Stimulated activated CD8-positive, alpha-beta memory T cell treated with anti-CD3 and anti-CD28 coated beads, Interleukin-7, amount 100 ng/mL, for 1 hour (primary cell): ENCODE results near the gene SLAMF8.

ENCODE experiments used
- DNase-seq, 2 donors: peaks; one replicate each; pipeline ENCODE4 v3.0.0-alpha.2; 2020; ENCODE audit warnings: low read depth in 2 of 2

Gene SLAMF8

GRCh38 chr1:159845751-159846629 lies 19.3 kb downstream of the SLAMF8 start:
- no peak for DNase-seq

DNA sequence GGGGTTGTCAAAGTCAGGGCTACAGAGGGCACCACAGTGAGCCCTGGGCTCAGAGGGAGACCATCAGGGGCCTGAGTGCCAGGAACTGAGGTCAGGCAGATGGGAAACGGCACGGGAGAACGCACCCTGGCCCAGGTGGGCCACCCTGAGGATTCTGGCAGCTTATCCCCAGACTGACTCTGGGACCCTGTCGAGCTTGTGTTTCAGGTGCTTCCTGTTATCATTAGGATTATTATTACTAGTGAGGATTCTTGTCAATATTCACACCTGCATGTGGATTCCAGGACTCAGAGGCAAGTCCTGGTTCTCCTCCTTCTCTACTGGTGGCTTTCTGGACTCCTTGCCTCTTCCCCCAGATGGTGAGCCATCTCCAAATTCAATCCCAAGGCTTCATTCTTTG lies 20.6 kb downstream of the SLAMF8 start:
- no peak for DNase-seq

GRCh38 chr1:159848326-159848725 lies 21.7 kb downstream of the SLAMF8 start:
- DNase-seq, result no peak

GRCh38 chr1:159849626-159850366 lies 23.1 kb downstream of the SLAMF8 start:
- no peak for DNase-seq

DNA sequence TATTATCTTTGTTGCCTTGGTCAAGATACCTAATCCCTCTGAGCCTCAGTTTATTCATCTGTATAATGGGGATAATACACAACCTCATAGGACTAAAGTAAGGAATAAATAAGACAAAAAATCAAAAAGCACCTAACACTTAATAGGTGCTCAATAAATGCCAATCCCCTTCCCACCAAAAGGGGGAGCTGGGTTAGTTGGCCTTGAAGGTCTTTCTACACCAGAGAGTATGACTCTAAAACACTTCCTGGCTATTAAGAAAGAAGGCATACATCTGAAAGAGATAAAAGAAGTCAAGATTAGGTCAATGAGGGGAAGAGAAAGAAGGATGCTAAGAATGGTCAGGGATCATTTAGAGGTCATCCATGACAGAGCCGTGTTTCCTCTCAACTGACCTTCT lies 24.7 kb downstream of the SLAMF8 start:
- DNase-seq, result no peak

GRCh38 chr1:159853417-159854115 lies 26.9 kb downstream of the SLAMF8 start:
- DNase-seq, result no peak

DNA sequence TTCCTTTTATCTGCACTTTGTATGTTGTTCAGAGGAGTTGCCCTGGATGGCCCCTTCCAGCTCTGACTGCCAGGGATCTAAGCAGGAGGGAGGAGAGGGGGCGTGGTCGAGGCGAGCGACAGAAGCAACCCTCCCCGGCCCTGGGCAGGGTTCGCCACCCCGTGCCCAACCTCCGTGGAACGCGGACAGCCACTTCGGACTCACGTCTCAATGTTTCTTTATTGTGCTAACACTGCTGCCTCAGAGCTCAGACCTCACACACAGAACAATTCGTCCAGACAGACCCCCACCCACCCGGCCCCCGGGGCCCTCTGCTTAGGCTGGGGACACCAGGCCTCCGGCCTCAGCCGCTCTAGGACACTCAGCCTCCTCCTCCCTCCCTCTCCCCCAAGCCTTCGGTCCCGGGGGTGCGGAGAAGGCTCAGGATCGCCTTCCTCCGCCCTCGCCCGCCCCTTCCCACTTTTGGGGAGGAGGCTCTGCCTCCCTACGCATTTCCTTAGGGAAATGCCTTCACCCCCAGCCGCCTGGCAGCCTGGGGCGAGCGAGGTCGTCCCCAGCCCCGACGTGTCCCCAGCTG lies 27.5 kb downstream of the SLAMF8 start:
- no peak for DNase-seq

DNA sequence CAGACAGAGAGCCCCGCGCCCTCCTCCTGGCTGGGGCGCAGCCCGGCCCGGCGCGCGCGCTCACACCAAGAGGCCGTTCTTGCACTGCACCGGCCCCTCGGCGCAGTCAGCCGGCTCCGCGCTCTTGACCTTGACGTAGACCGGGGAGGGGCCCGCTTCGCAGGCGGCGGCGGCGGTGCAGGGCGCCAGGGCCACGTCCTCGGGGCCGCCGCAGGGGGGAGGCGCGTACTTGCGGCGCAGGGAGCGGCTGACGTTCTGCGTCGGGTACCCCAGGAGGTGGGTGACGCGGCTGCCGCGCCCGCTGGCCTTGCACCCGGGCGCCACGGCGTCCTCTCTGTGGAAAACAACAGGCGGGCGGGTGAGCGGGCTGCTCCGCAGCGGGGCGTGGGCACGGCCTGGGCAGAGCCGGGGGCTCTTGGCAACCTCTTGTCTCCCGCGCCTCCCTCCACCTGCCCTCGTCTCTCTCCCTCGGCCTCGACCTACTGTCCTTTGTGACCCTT lies 28.1 kb downstream of the SLAMF8 start:
- peak; percentile 47 to 48 for DNase-seq

DNA sequence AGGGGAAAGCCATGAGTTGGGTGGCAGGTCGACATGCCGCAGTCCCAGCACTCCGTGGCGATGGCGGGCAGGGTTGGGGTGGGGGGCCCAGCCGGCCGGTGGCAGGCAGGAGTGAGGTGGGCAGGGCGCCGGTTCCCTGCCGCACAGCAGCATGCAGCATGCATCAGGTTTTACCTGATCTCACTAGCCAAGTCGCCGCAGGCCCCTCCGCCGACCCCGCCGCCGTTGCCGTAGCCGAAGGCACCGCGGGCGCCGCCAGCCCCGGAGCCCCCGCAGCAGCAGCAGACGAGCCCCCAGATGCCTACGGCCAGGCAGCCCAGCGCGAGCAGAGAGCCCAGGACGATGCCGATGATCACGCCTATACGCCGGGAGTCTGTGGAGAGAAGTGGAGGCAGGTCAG lies 29.0 kb downstream of the SLAMF8 start:
- no peak for DNase-seq

DNA sequence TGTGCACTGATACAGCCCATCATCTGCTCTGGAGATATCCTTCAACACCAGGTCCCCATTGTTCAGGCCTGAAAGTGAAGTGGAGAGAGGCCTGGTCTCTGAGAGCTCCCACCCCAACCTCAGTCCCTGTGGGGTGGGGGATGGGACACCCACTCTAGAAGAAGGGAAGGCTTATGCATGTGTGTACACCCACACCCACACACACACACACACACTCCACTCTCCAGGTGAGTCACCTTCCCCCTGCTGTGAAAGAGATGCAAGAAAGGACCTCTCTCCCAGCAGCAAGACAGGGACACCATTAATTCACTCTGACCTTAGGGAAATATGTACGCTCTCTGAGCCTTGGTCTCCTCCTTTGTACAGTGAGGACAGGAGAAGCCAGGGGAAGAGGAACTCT lies 29.9 kb downstream of the SLAMF8 start:
- DNase-seq, result no peak

- no peak for DNase-seq
These were observed 31.2 kb downstream of the SLAMF8 start for GRCh38 chr1:159857889-159858288.

DNA sequence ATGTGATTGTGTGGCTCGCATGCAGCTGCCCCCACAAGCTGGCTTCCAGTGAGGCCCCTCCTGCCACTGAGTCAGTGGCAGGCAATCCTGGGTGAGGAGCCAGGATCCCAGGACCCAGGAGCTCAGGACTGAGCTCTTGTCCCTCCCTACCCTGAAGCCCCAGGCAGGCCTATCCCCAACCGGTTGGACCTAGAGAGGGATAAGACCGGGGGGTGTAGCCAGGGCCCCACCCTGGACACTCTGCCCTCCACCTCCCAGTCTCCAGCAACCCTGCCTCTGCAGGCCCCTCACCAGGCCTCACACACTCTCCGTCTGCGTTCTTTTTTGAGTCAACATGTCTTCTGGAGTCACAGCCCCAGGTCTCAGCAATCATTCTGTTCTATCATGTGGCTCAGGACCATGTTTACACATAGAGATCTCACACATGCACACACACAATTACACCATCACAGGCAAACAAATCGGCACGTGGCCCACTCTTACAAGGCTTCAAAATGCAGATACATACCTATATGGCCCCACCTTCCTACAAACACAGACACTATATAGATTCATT lies 33.2 kb downstream of the SLAMF8 start:
- DNase-seq, result no peak

- DNase-seq, result no peak
These were observed 33.8 kb downstream of the SLAMF8 start for GRCh38 chr1:159860456-159860855.

- DNase-seq, result no peak
These were observed 34.5 kb downstream of the SLAMF8 start for GRCh38 chr1:159861218-159861617.

DNA sequence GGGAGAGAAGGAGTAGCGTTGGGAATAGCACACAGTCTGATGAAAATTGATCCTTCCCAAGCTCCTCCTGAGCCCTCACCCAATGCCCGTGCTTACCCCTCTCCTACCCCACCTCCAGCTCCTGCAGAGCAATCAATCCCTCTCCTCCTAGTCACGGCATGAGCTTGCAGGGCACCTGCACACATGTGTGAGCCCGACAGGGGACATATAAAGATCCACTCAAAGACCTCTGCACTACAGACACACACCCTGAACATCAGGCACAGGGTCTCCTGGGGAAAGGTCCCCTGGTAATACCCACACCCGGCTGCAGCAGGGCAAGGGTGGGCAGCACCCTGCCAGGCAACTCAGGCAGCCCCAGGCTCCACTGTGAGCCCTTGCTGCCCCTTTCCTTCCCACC lies 35.4 kb downstream of the SLAMF8 start:
- no peak for DNase-seq

GRCh38 chr1:159862557-159862956 lies 35.9 kb downstream of the SLAMF8 start, which contains the start of gene VSIG8:
Gene VSIG8 (minus strand): TSS chr1:159862657. CDS start chr1:159862521, 136 bp downstream.
- DNase-seq, result no peak

GRCh38 chr1:159864262-159864661 lies 37.6 kb downstream of the SLAMF8 start:
- DNase-seq, result no peak

DNA sequence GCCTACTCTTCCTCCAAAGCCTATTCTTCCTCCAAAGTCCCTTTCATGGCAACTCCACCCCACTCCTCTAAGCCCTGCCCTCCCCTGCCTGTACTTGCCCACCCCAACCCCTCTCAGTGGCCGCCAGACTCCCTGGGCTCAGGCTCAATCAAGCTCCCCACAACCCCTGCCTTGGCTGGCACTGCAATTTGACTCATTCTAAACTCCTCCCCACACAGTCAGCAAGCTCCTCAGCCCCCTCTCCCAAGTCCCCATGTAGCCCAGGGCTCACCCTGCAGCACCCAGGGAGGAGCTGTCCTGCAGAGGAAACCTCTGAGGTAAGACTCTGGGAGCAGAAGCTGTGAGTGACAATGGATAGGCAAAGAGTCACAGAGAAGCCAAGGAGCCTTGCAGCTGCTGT lies 39.4 kb downstream of the SLAMF8 start:
- DNase-seq, result no peak

GRCh38 chr1:159866905-159867663 lies 40.4 kb downstream of the SLAMF8 start:
- DNase-seq, result no peak

DNA sequence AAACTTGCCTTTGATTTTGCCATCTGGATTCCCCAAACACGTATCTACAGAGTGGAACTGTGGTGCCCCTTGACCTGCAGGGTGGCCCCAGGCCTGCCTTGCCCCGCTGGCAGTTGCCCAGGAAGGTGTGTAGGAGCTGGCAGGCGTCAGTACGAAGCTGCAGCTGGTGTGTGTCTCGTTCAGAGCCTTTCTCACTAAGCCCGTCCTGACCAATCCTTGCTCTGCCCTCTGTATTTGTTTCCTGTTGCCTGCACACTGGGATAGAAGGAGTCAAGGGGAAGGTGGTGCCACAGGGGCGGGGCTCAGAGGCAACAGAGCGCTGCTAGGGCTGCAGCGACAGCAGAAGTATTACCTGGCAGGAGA lies 41.0 kb downstream of the SLAMF8 start:
- DNase-seq, result no peak

DNA sequence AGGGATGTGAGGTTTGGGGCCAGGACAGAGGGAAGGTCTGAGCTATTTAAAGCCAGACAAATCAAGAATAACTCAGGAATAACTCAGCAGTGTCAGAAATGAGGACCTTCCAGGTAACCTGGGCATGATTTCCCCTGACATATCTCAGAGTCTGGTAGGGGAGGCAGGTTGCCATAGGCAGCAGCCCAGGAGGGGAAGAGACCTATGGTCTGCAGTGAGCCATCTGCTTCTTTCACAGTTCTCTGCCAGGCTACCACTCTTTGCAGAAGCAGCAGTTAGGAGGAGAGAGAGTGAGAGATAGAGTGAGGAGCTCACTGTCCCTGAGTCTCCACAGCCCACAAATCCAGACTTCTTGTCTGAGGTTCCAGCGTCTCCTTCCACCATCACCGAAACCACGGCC lies 42.1 kb downstream of the SLAMF8 start:
- DNase-seq, result no peak
